CD14-positive monocyte (primary cell): ENCODE data around the gene SH2D7. TPM values are rescaled to one million over a fixed set of nuclear protein-coding genes. Genes with fewer than 3 reads are reported as not detected.
A peak's percentile ranks its signal among the peaks of the same experiment; 100 is the strongest.

ENCODE experiments used
- DNase-seq, 3 donors: peaks; one replicate each; pipeline ENCODE4 v3.0.0-alpha.2; 2011 to 2022
- H2AFZ ChIP-seq: 2 replicates; pipeline ENCODE4 v1.6.0; 2012; ENCODE audit warnings: mild to moderate bottlenecking, low read depth, low read length, inconsistent platforms; ENCODE audit not compliant: insufficient read depth, poor library complexity, severe bottlenecking
- H3K27ac ChIP-seq, 2 donors: 1 replicate in 1 of 2; 2 replicates in 1 of 2; pipeline ENCODE4 v1.5.1; 2012 to 2013; ENCODE audit warnings: low read length in 2 of 2, control low read depth in 1 of 2, inconsistent platforms in 1 of 2, low read depth in 1 of 2, mild to moderate bottlenecking in 1 of 2
- H3K27me3 ChIP-seq, 2 donors: one replicate each; pipeline versions ENCODE4 v1.6.0 to v1.6.1; 2011 to 2013; ENCODE audit warnings: low read length in 2 of 2; ENCODE audit not compliant: control insufficient read depth in 2 of 2, insufficient read depth in 2 of 2
- H3K36me3 ChIP-seq, 2 donors: replicated peaks in 1 of 2; 1 replicate in 1 of 2; 2 replicates in 1 of 2; pipeline versions ENCODE4 v1.5.1 to v1.6.1; 2012 to 2013; ENCODE audit warnings: low read length in 2 of 2, control low read depth in 1 of 2, inconsistent platforms in 1 of 2, mild to moderate bottlenecking in 1 of 2; ENCODE audit not compliant: insufficient read depth in 2 of 2, control insufficient read depth in 1 of 2
- H3K4me1 ChIP-seq, 2 donors: 1 replicate in 1 of 2; 2 replicates in 1 of 2; pipeline versions ENCODE4 v1.5.1 to v1.6.1; 2012 to 2013; ENCODE audit warnings: low read length in 2 of 2, control low read depth in 1 of 2, inconsistent platforms in 1 of 2, mild to moderate bottlenecking in 1 of 2, moderate library complexity in 1 of 2; ENCODE audit not compliant: insufficient read depth in 2 of 2, control insufficient read depth in 1 of 2
- H3K4me2 ChIP-seq: replicated peaks from 2 replicates; pipeline ENCODE3; 2012; ENCODE audit warnings: low read length, moderate library complexity, mild to moderate bottlenecking; ENCODE audit not compliant: poor library complexity, severe bottlenecking; ENCODE audit errors: extremely low read depth
- H3K4me3 ChIP-seq, 3 experiments: fragments of 200-600 bp in 1 of 3; sonication (generic) in 1 of 3; replicated peaks in 1 of 3; 1 replicate in 2 of 3; 2 replicates in 1 of 3; pipeline ENCODE4 v1.5.1; 2011 to 2013; ENCODE audit warnings: low read length in 3 of 3, mild to moderate bottlenecking in 3 of 3, control low read depth in 2 of 3, low read depth in 2 of 3, inconsistent platforms in 1 of 3, moderate library complexity in 1 of 3
- H3K79me2 ChIP-seq: 2 replicates; pipeline ENCODE4 v1.6.0; 2012; ENCODE audit warnings: mild to moderate bottlenecking, control low read depth, inconsistent platforms, low read length, moderate library complexity; ENCODE audit not compliant: insufficient read depth
- H3K9ac ChIP-seq: 2 replicates; pipeline ENCODE4 v1.6.0; 2017; ENCODE audit warnings: low read length, mild to moderate bottlenecking; ENCODE audit not compliant: insufficient read depth, poor library complexity, severe bottlenecking
- H3K9me3 ChIP-seq, 2 donors: replicated peaks in 1 of 2; 1 replicate in 1 of 2; 2 replicates in 1 of 2; pipeline versions ENCODE4 v1.5.1 to v1.6.1; 2012 to 2013; ENCODE audit warnings: low read length in 2 of 2, control low read depth in 1 of 2; ENCODE audit not compliant: control insufficient read depth in 1 of 2, insufficient read depth in 1 of 2
- H4K20me1 ChIP-seq: 2 replicates; pipeline ENCODE4 v1.6.0; 2012; ENCODE audit warnings: mild to moderate bottlenecking, low read length, control low read depth, moderate library complexity; ENCODE audit not compliant: insufficient read depth
- H3K27ac Mint-ChIP-seq, 7 donors: one replicate each; pipeline ENCODE4 v1.8.0; 2020; ENCODE audit warnings: mild to moderate bottlenecking in 7 of 7, mixed read lengths in 7 of 7, moderate library complexity in 6 of 7, inconsistent platforms in 2 of 7
- H3K27me3 Mint-ChIP-seq, 3 donors: one replicate each; pipeline ENCODE4 v1.8.0; 2021 to 2022; ENCODE audit warnings: low read depth in 3 of 3, mild to moderate bottlenecking in 3 of 3, mixed read lengths in 3 of 3, moderate library complexity in 3 of 3, inconsistent platforms in 1 of 3
- H3K36me3 Mint-ChIP-seq, 2 donors: one replicate each; pipeline ENCODE4 v1.8.0; 2020; ENCODE audit warnings: mixed read lengths in 2 of 2, inconsistent platforms in 1 of 2, mild to moderate bottlenecking in 1 of 2
- H3K4me1 Mint-ChIP-seq: one replicate; pipeline ENCODE4 v1.8.0; 2020; ENCODE audit warnings: mild to moderate bottlenecking, mixed read lengths
- H3K4me3 Mint-ChIP-seq, 2 donors: one replicate each; pipeline ENCODE4 v1.8.0; 2020; ENCODE audit warnings: mild to moderate bottlenecking in 2 of 2, mixed read lengths in 2 of 2, moderate library complexity in 1 of 2
- H3K9me3 Mint-ChIP-seq, 7 donors: one replicate each; pipeline ENCODE4 v1.8.0; 2020 to 2022; ENCODE audit warnings: mixed read lengths in 7 of 7, mild to moderate bottlenecking in 6 of 7, moderate library complexity in 6 of 7, inconsistent platforms in 2 of 7
- WGBS: methylation state at CpG from one replicate; pipeline ENCODE4 v1.1.5; 2013; ENCODE audit warnings: missing lambda C conversion rate; ENCODE audit not compliant: insufficient coverage; 5-methylcytosine and 5-hydroxymethylcytosine counted together
- intact Hi-C, 2 donors: fragments of 100-400 bp; cut with micrococcal nuclease; formaldehyde crosslinking; loops; one replicate each; pipeline versions ENCODE4 v1.15.0 to v1.15.1; 2023
- polyA plus RNA-seq, 3 donors: library from polyadenylated mRNA; depleted of rRNA in 1 of 3; unstranded in 2 of 3; stranded (reverse) in 1 of 3; fragments of 300-500 nt in 2 of 3; fragments of >200 nt in 1 of 3; fragmentation: Illumina TruSeq in 2 of 3; gene quantifications; 1 replicate in 2 of 3; 2 replicates in 1 of 3; pipeline ENCODE4 v1.2.3, GENCODE V29; 2012 to 2021
- TF ChIP-seq, protein P1 (sequence below): fragments of 200-600 bp; IDR thresholded peaks from one replicate; pipeline ENCODE4 v1.8.0; 2022; ENCODE audit warnings: antibody characterized with exemption, mild to moderate bottlenecking

The SH2D7 gene
- polyA plus RNA-seq, 3 donors: not detected

DNA sequence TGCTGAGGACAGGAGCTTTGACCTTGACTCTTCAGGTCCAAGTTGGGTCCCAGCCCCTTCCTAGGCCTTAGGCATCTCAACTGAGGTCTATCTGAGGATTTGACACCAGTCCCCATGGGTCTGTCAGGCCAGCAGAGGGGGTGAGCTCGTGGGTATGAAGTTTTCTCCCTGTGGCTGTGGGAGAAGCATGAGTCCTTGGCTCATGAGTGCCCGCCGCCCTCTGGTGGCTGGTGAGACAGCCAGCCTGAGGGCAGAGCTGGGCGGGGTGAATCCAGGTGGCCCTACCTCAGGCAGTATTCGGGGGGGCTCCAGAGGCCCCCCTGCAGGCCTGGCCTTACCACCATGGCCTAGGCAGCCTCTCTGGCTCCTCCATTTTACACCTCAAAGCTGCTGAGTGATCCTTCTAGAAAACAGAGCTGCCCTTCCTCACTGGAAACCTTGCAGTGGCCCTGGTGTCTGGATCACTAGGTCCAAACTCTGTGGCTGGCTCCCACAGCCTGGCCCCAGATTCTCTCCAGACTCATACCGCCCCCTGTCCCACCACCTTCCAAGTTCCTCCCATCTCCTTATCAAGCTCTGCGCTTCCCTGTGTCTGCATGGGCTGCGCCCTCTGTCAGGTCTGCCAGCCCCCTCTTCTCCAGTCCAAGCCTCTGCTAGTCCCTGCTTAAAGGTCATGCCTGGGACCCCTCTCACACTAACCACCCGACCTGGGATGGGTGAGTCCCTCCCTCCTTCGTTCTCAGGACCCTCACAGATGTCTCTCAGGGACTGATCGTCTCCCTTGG is 16.1 kb downstream of the SH2D7 start:
- no peaks in the 10 kb centered on the region for H4K20me1 ChIP-seq
- H3K27ac Mint-ChIP-seq: no peak overlapping the region
- 33% methylated on average over 11 of the region's 11 CpGs for WGBS
- peaks cover 0 to 3% (median 2%) of the 10 kb centered on the region in 3 donors for H3K27me3 Mint-ChIP-seq
- no peaks in the 10 kb centered on the region for H3K9me3 Mint-ChIP-seq
- TF ChIP-seq, protein P1, sequence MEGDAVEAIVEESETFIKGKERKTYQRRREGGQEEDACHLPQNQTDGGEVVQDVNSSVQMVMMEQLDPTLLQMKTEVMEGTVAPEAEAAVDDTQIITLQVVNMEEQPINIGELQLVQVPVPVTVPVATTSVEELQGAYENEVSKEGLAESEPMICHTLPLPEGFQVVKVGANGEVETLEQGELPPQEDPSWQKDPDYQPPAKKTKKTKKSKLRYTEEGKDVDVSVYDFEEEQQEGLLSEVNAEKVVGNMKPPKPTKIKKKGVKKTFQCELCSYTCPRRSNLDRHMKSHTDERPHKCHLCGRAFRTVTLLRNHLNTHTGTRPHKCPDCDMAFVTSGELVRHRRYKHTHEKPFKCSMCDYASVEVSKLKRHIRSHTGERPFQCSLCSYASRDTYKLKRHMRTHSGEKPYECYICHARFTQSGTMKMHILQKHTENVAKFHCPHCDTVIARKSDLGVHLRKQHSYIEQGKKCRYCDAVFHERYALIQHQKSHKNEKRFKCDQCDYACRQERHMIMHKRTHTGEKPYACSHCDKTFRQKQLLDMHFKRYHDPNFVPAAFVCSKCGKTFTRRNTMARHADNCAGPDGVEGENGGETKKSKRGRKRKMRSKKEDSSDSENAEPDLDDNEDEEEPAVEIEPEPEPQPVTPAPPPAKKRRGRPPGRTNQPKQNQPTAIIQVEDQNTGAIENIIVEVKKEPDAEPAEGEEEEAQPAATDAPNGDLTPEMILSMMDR: peak; percentile 92
- no peak overlapping the region for H3K9ac ChIP-seq
- H3K4me2 ChIP-seq: no peak overlapping the region
- intact Hi-C loops: loop anchor here (2.0 kb wide), 2 partner anchors 108 to 150 kb away; no protein-coding TSS in a partner anchor
- DNase-seq: peak; percentile 84 to 89 (median 84)
- H2AFZ ChIP-seq: no peak overlapping the region
- H3K27me3 ChIP-seq: no peaks in the 10 kb centered on the region
- no peak overlapping the region for H3K27ac ChIP-seq
- H3K4me1 Mint-ChIP-seq: peaks cover 16% of the 10 kb centered on the region
- H3K4me1 ChIP-seq: peaks cover 5 to 6% of the 10 kb centered on the region in 2 donors
- no peaks in the 10 kb centered on the region for H3K36me3 ChIP-seq
- H3K4me3 ChIP-seq: no peak overlapping the region
- no peak overlapping the region for H3K4me3 Mint-ChIP-seq
- H3K36me3 Mint-ChIP-seq: no peaks in the 10 kb centered on the region
- no peaks in the 10 kb centered on the region for H3K79me2 ChIP-seq
- no peaks in the 10 kb centered on the region for H3K9me3 ChIP-seq

DNA sequence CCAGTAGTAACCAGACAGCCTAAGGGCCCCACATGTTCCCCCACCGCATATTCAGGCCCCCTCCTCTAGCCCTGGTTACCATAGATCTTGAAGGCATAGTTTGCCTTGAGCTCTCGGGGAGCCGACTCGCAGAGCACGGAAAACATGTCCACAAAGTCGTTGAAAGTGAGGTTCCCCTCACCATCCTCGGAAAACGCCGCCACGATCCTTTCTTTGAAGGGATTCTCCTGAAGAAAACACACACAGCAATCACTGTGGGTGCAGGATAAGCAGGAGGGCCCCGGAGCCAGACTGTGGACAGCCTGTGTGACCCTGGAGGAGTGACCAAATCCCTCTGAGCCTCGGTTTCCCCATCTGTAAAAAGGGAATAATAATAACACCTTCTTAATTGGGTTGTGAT is 16.8 kb downstream of the SH2D7 start:
- Histone ChIP-seq H3K36me3 (no peaks in the 10 kb centered on the region), H3K4me3 (no peak overlapping the region), H3K4me2 (no peak overlapping the region), H3K27me3 (no peaks in the 10 kb centered on the region), H3K9me3 (no peaks in the 10 kb centered on the region), H3K27ac (no peak overlapping the region), H3K4me1 (no peaks in the 10 kb centered on the region), H4K20me1 (no peaks in the 10 kb centered on the region), H3K9ac (no peak overlapping the region), H2AFZ (no peak overlapping the region), H3K79me2 (no peaks in the 10 kb centered on the region)
- Mint-ChIP-seq H3K36me3 (no peaks in the 10 kb centered on the region), H3K27me3 (peaks cover 0 to 3% (median 2%) of the 10 kb centered on the region in 3 donors), H3K27ac (no peak overlapping the region), H3K4me1 (peaks cover 10% of the 10 kb centered on the region), H3K4me3 (no peak overlapping the region), H3K9me3 (no peaks in the 10 kb centered on the region)
- 100% methylated on average over 9 of the region's 12 CpGs for WGBS
- intact Hi-C loops: loop anchor here (2.0 kb wide), 2 partner anchors 108 to 150 kb away; no protein-coding TSS in a partner anchor
- DNase-seq: no peak
- TF ChIP-seq, protein P1: no peak
